Activated CD4-positive, alpha-beta T cell treated with anti-CD3 and anti-CD28 coated beads, Interleukin-2, amount 50 U/mL, for 48 hours (primary cell): ENCODE results near the gene JSRP1.
A peak's percentile ranks its signal among the peaks of the same experiment; 100 is the strongest.

Experiments used
- DNase-seq, 2 experiments: peaks; one replicate each; pipeline ENCODE4 v3.0.0-alpha.2; 2020

Gene JSRP1

GRCh38 chr19:2232286-2233151 lies 23.7 kb downstream of the JSRP1 start:
- no peak for DNase-seq

GRCh38 chr19:2231621-2232221 lies 24.5 kb downstream of the JSRP1 start:
- DNase-seq = peak; percentile 18 to 25

DNA sequence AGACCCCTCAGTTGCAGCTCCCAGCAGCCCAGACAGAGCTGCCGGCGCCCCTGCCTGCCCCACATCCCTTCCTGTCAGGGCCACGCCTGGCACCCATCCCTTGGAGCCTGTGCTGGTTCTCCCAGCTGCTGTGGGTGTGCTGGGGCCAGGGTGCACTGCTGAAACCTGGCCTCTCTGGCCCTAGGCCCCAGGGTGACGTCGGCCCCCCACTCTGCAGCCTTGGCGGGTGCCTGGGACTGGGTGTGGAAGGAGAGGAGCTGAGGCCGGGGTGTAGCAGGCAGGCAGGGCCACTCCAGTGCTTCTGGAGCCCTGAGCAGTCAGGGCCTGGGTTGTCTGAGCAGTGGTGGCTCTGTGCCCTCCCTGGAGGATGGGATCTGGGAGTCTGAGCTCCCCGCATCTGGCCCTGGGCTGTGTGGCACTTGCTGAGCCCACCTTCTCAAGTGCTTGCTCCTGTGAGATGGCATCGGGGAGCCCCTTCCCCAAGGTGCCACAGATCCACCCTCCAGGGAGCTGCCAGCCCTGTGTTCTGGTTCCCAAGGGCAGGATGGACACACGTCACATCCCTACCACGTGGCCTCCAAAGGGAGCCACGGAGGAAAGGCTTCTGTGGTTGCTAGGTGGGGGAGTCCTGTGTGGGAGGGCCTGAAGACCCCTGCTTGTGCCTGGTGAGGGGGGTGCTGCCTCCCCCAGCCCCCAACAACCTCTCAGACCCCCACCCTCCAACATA lies 25.2 kb downstream of the JSRP1 start:
- DNase-seq = no peak

DNA sequence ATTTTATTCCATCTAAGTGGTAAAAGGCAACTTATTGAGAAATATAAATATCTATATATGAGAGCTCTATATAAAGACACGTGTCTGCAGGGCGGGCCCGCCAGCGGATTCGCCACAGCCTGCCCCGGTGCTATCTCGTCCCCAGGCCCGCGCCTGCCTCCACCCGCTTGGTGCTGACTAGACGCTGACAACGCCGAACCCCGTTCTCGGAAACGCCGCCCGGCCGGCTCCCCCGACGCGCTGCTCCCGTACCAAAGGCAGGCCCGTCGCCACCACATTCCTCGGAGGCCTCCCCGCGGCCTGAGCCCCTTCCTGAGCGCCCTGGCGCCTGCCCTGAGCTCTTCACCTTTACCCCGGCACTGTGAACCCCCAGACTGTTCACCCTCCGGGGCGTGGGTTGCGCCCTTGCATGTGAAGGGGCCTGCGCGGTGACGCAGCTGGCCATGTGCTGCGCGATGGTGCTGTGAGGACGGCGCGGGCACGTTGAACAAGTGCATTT lies 26.1 kb downstream of the JSRP1 start:
- no peak for DNase-seq

DNA sequence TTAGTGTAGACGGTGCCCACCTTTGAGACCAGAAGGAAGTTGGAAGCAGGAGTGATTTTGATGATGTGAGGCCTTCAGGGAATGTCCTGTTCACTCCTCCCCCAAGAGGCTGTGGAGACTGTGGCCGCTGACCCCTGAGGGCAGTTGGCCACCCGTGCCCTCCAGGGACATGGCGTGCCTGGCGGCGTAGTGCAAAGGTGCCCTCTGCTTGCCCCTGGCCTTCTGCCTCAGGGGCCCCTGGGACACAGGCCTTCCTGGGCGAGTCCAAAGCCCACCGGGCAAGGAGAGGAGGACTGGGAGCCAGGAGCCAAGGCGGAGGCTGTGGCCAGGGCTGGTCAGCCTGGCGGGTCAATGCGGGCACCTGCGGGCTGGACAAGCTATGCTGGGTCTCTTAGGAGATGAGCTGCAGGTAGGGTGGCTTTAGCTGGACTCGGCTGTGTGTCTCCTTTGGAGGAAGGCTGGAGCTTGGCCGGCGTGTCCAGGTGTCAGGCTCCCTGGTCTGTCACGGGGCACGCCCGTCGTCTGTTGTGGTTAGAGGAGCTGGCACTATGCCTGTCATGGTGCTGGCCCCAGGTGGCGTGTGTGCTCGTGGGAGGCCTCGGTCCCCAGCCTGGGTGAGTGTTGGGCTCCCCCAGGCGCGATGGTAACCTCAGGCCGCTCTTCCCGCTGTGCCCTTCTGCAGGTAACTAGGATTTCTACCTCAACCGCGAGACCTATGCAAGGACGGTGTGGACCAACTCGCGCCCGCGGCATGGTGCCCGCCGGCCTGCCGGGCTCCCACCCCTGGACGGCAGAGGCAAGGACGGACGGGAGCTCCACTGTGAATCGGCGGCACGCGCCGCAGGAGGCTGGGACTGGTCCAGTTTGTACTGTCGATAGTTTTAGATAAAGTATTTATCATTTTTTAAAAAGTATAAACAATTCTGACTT lies 26.8 kb downstream of the JSRP1 start:
- DNase-seq = no peak

DNA sequence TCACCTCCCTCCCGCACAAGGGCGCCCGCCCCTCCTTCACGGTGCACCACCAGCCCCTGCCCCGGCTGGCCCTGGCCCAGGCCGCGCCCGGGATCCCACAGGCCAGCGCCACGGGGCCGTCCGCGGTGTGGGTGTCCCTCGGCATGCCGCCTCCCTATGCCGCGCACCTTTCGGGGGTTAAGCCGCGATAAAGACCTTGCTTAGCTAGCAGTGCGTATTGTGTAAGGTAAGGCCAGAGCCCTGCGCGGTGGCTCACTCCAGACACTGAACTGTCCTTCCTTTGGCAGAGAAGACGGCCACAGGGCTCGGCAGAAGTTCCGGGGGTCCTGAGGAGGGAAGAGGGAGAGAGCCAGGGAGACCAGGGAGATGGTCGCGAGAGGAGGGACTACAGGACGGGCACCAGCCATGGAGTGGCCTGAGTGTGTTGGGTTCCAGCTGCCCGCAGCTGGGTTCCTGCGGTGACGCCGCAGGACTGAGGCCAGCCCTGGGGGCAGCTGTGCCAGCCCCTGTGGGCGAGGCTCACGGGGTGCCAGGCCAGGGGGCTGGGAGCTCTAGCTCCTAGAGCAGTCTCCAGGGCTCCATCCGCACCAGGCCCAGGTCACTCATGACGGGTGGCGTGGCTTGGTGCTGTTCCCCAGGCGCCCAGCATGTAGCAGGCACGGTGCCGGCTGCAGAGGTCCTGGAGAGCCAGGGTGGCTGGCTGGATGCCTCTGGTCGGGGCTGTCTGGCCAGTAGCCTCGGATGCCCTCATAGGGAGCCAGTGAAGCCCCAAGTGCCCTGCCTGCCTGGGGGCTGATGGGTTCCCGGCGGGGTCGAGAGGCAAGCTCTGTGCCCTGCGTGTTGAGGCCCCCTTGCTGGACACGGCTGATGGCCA lies 27.8 kb downstream of the JSRP1 start:
- DNase-seq = no peak

DNA sequence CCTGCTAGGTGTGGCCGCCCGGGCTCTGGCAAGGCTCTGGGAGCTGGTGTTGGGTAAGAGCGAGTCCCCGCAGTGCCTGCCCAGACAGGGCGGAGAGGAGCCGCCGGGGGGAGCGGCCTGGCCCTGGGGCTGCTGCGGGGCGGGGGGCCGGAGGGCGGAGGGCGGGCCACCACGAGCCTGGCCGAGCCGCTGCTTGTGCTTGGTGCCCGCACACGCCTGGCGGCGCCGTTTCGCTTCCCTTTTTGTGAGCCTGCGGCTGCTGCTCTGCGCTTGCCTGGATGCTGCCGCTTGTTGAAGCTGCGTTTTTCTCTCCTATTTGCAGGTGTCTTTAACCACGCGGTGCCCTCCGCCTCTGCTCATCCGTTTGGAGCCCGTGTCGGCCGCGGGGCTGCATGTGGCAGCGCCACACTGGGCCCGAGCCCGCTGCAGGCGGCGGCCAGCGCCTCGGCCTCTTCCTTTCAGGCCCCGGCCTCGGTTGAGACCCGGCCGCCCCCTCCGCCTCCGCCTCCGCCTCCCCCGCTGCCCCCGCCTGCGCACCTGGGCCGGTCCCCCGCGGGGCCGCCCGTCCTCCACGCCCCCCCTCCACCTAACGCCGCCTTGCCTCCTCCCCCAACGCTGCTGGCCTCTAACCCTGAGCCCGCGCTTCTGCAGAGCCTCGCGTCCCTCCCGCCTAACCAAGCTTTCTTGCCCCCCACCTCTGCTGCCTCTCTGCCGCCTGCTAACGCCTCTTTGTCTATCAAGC lies 28.6 kb downstream of the JSRP1 start:
- DNase-seq = no peak

- no peak for DNase-seq
Measured at GRCh38 chr19:2226840-2227360, 29.3 kb downstream of the JSRP1 start.

- no peak for DNase-seq
Measured at GRCh38 chr19:2226051-2226839, 30.0 kb downstream of the JSRP1 start.

DNA sequence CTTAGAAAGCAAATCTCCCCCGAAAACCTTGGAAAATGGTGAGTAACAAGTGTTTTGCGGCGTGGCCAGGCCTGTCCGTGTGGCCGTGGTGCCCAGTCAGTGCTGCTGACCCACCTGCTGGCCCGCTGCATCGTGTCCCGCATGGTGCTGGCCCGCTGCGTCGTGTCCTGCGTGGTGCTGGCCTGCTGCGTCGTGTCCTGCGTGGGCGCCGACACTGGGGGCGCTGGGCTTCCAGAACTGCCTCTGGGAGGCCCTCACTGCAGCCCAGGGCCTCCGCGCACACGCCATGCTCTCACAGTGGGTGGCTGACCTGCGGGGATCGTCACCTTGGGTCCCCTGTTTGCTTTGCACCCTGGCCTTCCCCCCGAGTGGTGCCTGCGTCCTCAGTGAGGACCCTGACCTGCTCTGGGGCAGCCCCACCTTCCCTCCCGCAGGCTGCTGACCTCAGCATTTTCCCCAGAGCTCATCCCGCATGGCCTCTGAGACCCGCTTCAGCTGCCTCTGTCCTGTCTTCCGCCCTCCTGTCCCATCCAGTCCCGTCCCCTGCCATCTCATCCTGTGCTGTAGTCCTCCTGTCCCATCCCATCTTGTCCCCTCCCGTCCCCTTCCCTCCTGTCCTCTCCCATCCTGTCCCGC lies 30.7 kb downstream of the JSRP1 start:
- DNase-seq = no peak

GRCh38 chr19:2224754-2225349 lies 31.4 kb downstream of the JSRP1 start:
- DNase-seq = no peak

DNA sequence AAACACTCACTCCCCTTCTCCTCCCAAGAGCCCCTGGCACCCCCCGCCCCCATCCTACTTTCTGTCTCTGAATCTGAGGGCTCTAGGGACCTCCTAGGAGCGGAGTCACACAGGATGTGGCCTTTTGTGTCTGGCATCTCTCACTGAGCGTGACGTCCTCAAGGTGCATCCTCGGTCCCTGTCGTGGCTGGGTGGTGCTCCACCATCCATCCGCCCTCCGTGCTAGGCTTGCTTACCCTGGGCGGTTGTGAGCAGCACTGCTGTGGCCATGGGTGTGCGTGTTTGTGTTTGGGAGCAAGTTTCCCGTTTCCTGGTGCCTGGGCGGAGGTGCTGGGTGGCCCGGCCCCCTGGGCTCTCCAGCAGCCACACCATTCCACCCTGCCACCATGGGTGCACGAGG lies 32.3 kb downstream of the JSRP1 start:
- no peak for DNase-seq

DNA sequence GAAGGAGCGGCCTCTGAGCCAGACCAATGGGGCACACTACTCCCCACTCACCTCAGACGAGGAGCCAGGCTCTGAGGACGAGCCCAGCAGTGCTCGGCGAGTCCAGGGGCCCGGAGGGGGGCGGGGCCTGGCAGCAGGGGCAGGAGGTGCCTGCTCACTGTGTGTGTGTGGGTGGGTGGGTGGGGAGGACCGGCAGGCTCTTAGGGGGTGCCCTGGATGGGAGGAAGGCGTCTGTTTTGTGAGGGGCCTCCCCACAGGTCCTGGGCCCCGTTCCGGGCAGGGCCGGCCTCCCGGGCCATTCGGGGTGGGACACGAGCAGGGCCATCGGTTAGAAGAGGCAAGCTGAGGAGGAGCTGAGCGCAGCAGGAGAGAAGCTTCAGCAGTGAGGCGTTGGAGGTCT lies 32.8 kb downstream of the JSRP1 start:
- DNase-seq = no peak

DNA sequence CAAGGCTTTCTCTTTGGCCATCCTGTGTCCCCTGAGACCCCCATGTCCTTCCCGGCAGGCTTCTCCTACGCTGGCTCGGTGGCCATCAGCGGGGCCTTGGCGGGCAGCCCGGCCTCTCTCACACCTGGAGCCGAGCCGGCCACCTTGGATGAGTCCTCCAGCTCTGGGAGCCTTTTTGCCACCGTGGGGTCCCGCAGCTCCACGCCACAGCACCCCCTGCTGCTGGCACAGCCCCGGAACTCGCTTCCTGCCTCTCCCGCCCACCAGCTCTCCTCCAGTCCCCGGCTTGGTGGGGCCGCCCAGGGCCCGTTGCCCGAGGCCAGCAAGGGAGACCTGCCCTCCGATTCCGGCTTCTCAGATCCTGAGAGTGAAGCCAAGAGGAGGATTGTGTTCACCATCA lies 34.3 kb downstream of the JSRP1 start:
- no peak for DNase-seq

- no peak for DNase-seq
Measured at GRCh38 chr19:2221250-2221831, 34.9 kb downstream of the JSRP1 start.

DNA sequence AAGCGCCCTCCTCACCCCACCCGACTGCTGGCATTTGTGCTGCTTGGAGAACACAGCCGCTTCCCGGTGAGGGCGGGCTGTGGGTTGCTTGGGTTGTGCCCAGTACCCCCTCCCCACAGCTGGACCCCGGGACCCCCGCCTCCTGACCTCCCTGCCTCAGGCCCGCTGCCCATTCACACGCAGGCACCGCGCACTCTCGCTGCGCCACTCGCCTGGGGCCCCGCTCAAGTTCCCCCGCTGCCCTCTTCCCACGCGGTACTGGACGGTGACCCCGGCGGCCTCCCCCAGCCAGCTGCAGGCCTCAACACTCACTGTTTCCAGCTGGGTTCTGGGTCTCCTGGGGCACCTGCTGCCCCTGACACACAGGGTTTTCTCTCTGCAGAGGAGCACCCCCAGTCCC lies 36.5 kb downstream of the JSRP1 start:
- DNase-seq = no peak

DNA sequence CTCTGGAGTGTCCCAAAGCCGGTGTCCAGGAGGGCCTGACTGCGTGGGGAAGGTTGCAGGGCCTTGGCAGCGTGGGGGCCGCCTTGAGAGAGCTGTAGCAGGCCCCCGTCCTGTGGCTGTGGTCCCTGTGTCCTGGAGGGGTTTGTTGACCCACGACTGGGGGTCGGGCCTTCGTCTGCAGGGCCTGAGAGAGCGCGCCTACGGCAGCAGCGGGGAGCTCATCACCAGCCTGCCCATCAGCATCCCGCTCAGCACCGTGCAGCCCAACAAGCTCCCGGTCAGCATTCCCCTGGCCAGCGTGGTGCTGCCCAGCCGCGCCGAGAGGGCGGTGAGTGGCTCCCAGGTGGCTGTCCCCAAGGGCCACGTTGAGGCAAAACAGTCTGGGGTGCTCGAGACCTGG lies 38.6 kb downstream of the JSRP1 start:
- DNase-seq = no peak
